GM18868 (cell line): ENCODE data around the gene SLC12A2.

Experiments
- ATAC-seq: cut with Tn5 transposase; IDR thresholded peaks from one replicate; pipeline ENCODE4 v1.9.1; 2021; ENCODE audit warnings: mild to moderate bottlenecking, moderate library complexity; ENCODE audit not compliant: unreplicated experiment

SLC12A2 gene

GRCh38 chr5:128093368-128093767, 9.8 kb downstream of the SLC12A2 start:
- no peak for ATAC-seq

GRCh38 chr5:128097224-128097623, 13.7 kb downstream of the SLC12A2 start:
- ATAC-seq = no peak

GRCh38 chr5:128097781-128098180, 14.2 kb downstream of the SLC12A2 start:
- ATAC-seq = no peak

- ATAC-seq = no peak
These were observed 16.4 kb downstream of the SLC12A2 start for GRCh38 chr5:128099944-128100343.

GRCh38 chr5:128100860-128101557, 17.4 kb downstream of the SLC12A2 start:
- ATAC-seq = no peak

- ATAC-seq = no peak
These were observed 18.1 kb downstream of the SLC12A2 start for GRCh38 chr5:128101676-128102075.

- ATAC-seq = no peak
These were observed 21.6 kb downstream of the SLC12A2 start for GRCh38 chr5:128105203-128105602.

- ATAC-seq = no peak
These were observed 25.6 kb downstream of the SLC12A2 start for GRCh38 chr5:128109138-128109537.

GRCh38 chr5:128109766-128110165, 26.2 kb downstream of the SLC12A2 start:
- no peak for ATAC-seq

- ATAC-seq = no peak
These were observed 28.4 kb downstream of the SLC12A2 start for GRCh38 chr5:128111818-128112448.

GRCh38 chr5:128116445-128116844, 32.9 kb downstream of the SLC12A2 start:
- no peak for ATAC-seq

- ATAC-seq = no peak
These were observed 34.6 kb downstream of the SLC12A2 start for GRCh38 chr5:128118214-128118613.

GRCh38 chr5:128121651-128122050, 38.1 kb downstream of the SLC12A2 start:
- ATAC-seq = no peak

- ATAC-seq = no peak
These were observed 40.4 kb downstream of the SLC12A2 start for GRCh38 chr5:128123936-128124335.

GRCh38 chr5:128126241-128126640, 42.7 kb downstream of the SLC12A2 start:
- no peak for ATAC-seq

GRCh38 chr5:128132499-128132898, 48.9 kb downstream of the SLC12A2 start:
- no peak for ATAC-seq

GRCh38 chr5:128135286-128135685, 51.7 kb downstream of the SLC12A2 start:
- ATAC-seq = no peak

- no peak for ATAC-seq
These were observed 60.3 kb downstream of the SLC12A2 start for GRCh38 chr5:128143911-128144310.

GRCh38 chr5:128144491-128144890, 60.9 kb downstream of the SLC12A2 start:
- ATAC-seq = no peak

GRCh38 chr5:128146671-128147070, 63.1 kb downstream of the SLC12A2 start:
- no peak for ATAC-seq

GRCh38 chr5:128154943-128155342, 71.4 kb downstream of the SLC12A2 start:
- no peak for ATAC-seq

GRCh38 chr5:128155776-128156175, 72.2 kb downstream of the SLC12A2 start:
- ATAC-seq = no peak

- ATAC-seq = no peak
These were observed 73.0 kb downstream of the SLC12A2 start for GRCh38 chr5:128156521-128156920.
